Sigmoid colon (tissue), 7 donors: Measurements from ENCODE around the gene SLC29A2. TPM values are rescaled to one million over a fixed set of nuclear protein-coding genes. Genes with fewer than 3 reads are reported as not detected.
"Not testable (repeated sequence)": the region's sequence is repeated elsewhere in the genome, so short reads cannot be mapped to it uniquely, and the experiment has no call there.

Experiments
- DNase-seq: peaks from one replicate; pipeline ENCODE4 v3.0.0-alpha.2; 2019
- H3K27ac ChIP-seq, 4 donors: fragments of 200-600 bp; sonication (generic); one replicate each; pipeline ENCODE4 v1.5.1; 2016 to 2019; ENCODE audit warnings: mild to moderate bottlenecking in 1 of 4
- H3K27me3 ChIP-seq, 3 donors: fragments of 200-600 bp; sonication (generic); one replicate each; pipeline ENCODE4 v1.5.1; 2019; ENCODE audit warnings: mild to moderate bottlenecking in 1 of 3
- H3K36me3 ChIP-seq, 4 donors: fragments of 200-600 bp; sonication (generic); one replicate each; pipeline ENCODE4 v1.5.1; 2016 to 2019
- H3K4me1 ChIP-seq, 4 donors: fragments of 200-600 bp; sonication (generic); one replicate each; pipeline ENCODE4 v1.5.1; 2017 to 2019
- H3K4me3 ChIP-seq, 4 donors: fragments of 200-600 bp; sonication (generic); one replicate each; pipeline ENCODE4 v1.5.1; 2017 to 2019; ENCODE audit warnings: mild to moderate bottlenecking in 2 of 4, moderate library complexity in 1 of 4
- H3K9me3 ChIP-seq, 4 donors: fragments of 200-600 bp in 3 of 4; sonication (generic) in 3 of 4; one replicate each; pipeline versions ENCODE4 v1.5.1 to v1.6.1; 2013 to 2019
- CTCF ChIP-seq, 4 experiments: fragments of 450-650 bp in 3 of 4; fragments of 200-600 bp in 1 of 4; IDR thresholded peaks; one replicate each; pipeline ENCODE4 v1.5.1; 2016 to 2019; ENCODE audit warnings: antibody characterized with exemption in 4 of 4, mild to moderate bottlenecking in 3 of 4, moderate library complexity in 2 of 4
- EP300 ChIP-seq, 4 donors: sonication (generic); formaldehyde crosslinking; IDR thresholded peaks; one replicate each; pipeline ENCODE4 v1.6.1; 2017; ENCODE audit warnings: antibody characterized with exemption in 4 of 4
- POLR2A ChIP-seq, 2 donors: fragments of 450-650 bp; IDR thresholded peaks; one replicate each; pipeline ENCODE4 v1.6.1; 2016; ENCODE audit warnings: antibody characterized with exemption in 2 of 2, mild to moderate bottlenecking in 2 of 2, moderate library complexity in 2 of 2
- POLR2AphosphoS5 ChIP-seq, 4 donors: sonication (generic); formaldehyde crosslinking; IDR thresholded peaks; one replicate each; pipeline ENCODE4 v1.6.1; 2017; ENCODE audit warnings: antibody characterized with exemption in 4 of 4
- WGBS, 2 donors: extraction: QIAGEN DNeasy Blood & Tissue Kit; methylation state at CpG; one replicate each; pipeline ENCODE4 v1.1.7; 2013; 5-methylcytosine and 5-hydroxymethylcytosine counted together
- intact Hi-C: fragments of 100-400 bp; cut with DNase I; formaldehyde crosslinking; loops from one replicate; pipeline ENCODE4 v1.15.1; 2023
- polyA plus RNA-seq, 3 donors: library from polyadenylated mRNA; stranded (reverse); fragments of 200-250 nt; gene quantifications; one replicate each; pipeline ENCODE4 v1.2.3, GENCODE V29; 2013
- total RNA-seq, 4 donors: library from RNA; depleted of rRNA; stranded (reverse); fragments of >200 nt; gene quantifications; one replicate each; pipeline ENCODE4 v1.1.0, GENCODE V29; 2016
- donor health status: healthy with polysubstance abuse.
- donor health status: Bipolar disorder and iron deficiency.
- donor health status: healthy.

Gene SLC29A2
- total and polyA plus RNA-seq, 7 donors, result 0.41 to 28.0 (median 0.99) TPM

DNA sequence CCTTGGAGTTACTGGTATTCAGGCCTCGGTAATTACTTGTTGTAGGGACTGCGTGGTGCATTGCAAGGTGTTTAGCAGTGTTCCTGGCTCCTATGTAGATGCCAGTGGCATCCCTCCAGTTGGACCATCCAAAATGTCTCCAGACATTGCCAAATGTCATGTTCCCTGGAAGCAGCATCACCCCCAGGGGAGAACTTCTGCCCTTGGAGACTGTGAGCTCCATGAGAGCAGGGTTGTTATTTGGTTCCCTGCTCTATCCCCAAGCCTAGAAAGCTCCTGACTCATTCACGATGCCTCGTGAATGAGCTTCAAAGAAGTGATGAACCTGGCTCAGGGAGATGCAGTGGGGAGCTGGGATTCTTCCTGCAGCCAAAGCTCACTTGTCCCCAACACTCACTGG is 50.0 kb downstream of the SLC29A2 start:
- Histone ChIP-seq H3K4me3 (no peak overlapping the region), H3K27me3 (no peaks in the 10 kb centered on the region), H3K9me3 (no peaks in the 10 kb centered on the region), H3K4me1 (peaks cover 0 to 33% (median 31%) of the 10 kb centered on the region in 4 donors), H3K36me3 (no peaks in the 10 kb centered on the region), H3K27ac (peak overlapping the region in 1 of 4 donors; percentile 49)
- 87 to 95% methylated on average over 4 of the region's 4 CpGs for WGBS, 2 donors
- DNase-seq, result no peak
- TF ChIP-seq EP300 (IDR thresholded peaks at IDR 0.05), result no peak
- TF ChIP-seq POLR2A (IDR thresholded peaks at IDR 0.05), result no peak
- TF ChIP-seq CTCF (IDR thresholded peaks at IDR 0.05), result no peak
- no peak for TF ChIP-seq POLR2AphosphoS5 (IDR thresholded peaks at IDR 0.05)
- intact Hi-C loops, result no loop called here

GRCh38 chr11:66320748-66321147 is 50.8 kb downstream of the SLC29A2 start:
- H3K4me3 ChIP-seq, intact Hi-C loops, H3K36me3 ChIP-seq, DNase-seq, H3K27ac ChIP-seq, H3K27me3 ChIP-seq, H3K9me3 ChIP-seq: not testable (repeated sequence)
- H3K4me1 ChIP-seq, result peaks cover 0 to 33% (median 32%) of the 10 kb centered on the region in 4 donors
- 79 to 84% methylated on average over 6 of the region's 6 CpGs for WGBS, 2 donors

DNA sequence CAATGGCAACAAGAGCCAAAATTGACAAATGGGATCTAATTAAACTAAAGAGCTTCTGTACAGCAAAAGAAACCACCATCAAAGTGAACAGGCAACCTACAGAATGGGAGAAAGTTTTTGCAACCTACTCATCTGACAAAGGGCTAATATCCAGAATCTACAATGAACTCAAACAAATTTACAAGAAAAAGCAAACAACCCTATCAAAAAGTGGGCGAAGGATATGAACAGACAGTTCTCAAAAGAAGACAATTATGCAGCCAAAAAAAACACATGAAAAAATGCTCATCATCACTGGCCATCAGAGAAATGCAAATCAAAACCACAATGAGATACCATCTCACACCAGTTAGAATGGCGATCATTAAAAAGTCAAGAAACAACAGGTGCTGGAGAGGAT is 51.3 kb downstream of the SLC29A2 start:
- H3K4me1 ChIP-seq, result peaks cover 0 to 38% (median 37%) of the 10 kb centered on the region in 4 donors
- H3K27me3 ChIP-seq, H3K9me3 ChIP-seq, DNase-seq, H3K27ac ChIP-seq, intact Hi-C loops, H3K4me3 ChIP-seq, H3K36me3 ChIP-seq: not testable (repeated sequence)
- WGBS, 2 donors, result 89 to 92% methylated on average over 1 of the region's 2 CpGs

GRCh38 chr11:66318600-66318970 is 53.0 kb downstream of the SLC29A2 start:
- WGBS, 2 donors, result 70 to 87% methylated on average over 3 of the region's 3 CpGs
- no peak overlapping the region for H3K4me3 ChIP-seq
- peak overlapping the region; percentile 86 to 94 (median 90) for H3K27ac ChIP-seq
- H3K4me1 ChIP-seq, result peaks cover 0 to 55% (median 54%) of the 10 kb centered on the region in 4 donors
- no peaks in the 10 kb centered on the region for H3K36me3 ChIP-seq
- intact Hi-C loops, result no loop called here
- H3K9me3 ChIP-seq, result no peaks in the 10 kb centered on the region
- TF ChIP-seq EP300 (IDR thresholded peaks at IDR 0.05) (no peak), POLR2A (IDR thresholded peaks at IDR 0.05) (no peak), POLR2AphosphoS5 (IDR thresholded peaks at IDR 0.05) (no peak), CTCF (IDR thresholded peaks at IDR 0.05) (no peak)
- H3K27me3 ChIP-seq, result no peaks in the 10 kb centered on the region
- DNase-seq, result no peak

GRCh38 chr11:66317723-66318599 is 53.6 kb downstream of the SLC29A2 start:
- intact Hi-C loops, result no loop called here
- Histone ChIP-seq H3K27ac (peak overlapping the region; percentile 86 to 94 (median 90)), H3K9me3 (no peaks in the 10 kb centered on the region), H3K4me3 (peak overlapping the region in 2 of 4 donors; percentile 58 to 60), H3K4me1 (peaks cover 0 to 61% (median 60%) of the 10 kb centered on the region in 4 donors), H3K36me3 (no peaks in the 10 kb centered on the region), H3K27me3 (no peaks in the 10 kb centered on the region)
- peak; percentile 91 for DNase-seq
- 27 to 57% methylated on average over 16 of the region's 16 CpGs for WGBS, 2 donors
- no peak for TF ChIP-seq CTCF (IDR thresholded peaks at IDR 0.05)
- peak in 3 of 4 donors; percentile 24 to 34 (median 28) for TF ChIP-seq POLR2AphosphoS5 (IDR thresholded peaks at IDR 0.05)
